GM19395 (cell line): ENCODE results near the gene ANXA9.

Source experiments
- ATAC-seq: cut with Tn5 transposase; IDR thresholded peaks from one replicate; pipeline ENCODE4 v1.9.1; 2021; ENCODE audit warnings: mild to moderate bottlenecking, moderate library complexity; ENCODE audit not compliant: unreplicated experiment

The ANXA9 gene

DNA sequence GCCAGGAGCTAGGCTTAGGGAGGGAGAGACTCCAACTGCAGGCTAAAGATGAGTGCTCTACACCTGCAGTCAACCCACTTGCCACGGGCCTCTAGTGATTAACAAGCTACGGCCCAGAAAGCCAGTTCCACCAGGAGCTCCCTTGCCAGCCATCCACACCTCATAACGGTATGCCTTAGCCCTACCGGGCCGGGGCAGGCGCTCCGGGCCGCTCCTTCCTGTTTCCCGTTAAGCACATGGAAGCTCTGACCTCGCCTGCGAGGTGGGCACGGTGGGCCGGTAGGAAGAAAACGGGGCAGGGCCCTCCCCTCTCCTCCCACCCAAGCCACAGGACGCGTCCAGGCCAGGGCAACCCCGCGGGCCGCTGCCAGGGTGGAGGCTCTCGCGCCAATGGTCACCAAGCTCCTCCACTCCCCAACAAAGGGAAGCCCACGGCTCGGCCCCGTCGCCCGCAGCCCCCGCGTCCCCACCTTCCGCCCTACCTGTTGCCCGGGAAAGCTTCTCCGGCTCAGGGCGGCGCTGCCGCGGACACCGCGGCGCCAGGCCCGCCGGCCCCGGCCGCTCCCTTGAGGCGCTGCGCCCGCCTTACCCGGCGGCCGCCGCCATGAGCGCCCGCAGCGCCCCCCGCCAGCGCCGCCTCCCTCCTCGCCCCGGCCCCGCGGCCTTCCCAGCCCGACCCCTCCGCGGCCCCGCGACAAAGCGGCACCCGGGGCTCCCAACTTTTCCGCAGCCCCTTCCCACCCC lies 8.1 kb upstream of the ANXA9 start:
- peak; percentile 39 for ATAC-seq

DNA sequence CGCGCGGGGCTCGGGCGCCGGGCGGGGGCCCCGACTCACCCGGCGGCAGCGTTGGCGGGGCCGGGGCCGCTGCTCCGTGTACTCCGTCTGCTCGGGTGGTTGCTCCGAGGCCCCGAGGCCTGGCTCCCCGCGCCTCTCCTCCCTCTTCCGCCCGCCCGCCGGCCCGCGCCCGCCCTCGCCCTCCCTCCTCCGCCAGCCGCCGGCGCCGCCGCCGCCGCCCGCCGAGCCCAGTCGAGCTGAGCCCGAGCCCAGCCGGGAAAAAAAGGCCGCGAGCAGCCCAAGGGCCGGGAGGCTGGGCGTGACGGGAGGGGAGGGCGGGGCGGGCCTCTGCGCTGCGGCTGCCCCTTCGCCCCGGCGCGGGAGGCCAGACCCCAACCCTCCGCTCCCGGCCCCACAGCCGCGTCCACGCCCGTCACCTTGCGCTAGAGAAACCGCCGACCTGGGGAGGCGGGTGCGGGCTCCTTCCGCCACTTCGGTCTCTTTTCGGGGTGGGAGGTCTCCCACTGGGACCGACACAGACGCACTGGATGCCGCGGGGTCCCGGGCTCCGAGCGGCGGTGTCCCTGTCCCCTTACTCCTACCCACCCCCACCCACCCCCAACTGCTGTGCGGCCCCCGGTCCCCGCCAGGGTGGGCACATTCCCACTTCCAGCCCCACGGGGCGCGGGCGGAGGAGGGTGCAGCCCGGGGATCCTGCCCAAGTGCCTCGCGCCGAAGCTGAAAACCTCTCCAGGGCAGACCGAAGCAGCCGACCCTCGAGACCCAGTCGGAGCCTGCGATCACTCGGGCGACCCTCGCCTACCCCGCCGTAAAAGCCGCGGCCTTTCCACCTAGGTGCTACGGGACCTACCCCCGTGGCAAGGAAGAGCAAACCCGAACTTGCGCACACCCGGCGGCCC lies 7.3 kb upstream of the ANXA9 start, which contains the start of gene CERS2:
Gene CERS2 (minus strand): TSS at position 256 of the 899 bp plus-strand sequence. CDS start 5,745 bp downstream, outside the sequence.
- ATAC-seq: peak; percentile 54

DNA sequence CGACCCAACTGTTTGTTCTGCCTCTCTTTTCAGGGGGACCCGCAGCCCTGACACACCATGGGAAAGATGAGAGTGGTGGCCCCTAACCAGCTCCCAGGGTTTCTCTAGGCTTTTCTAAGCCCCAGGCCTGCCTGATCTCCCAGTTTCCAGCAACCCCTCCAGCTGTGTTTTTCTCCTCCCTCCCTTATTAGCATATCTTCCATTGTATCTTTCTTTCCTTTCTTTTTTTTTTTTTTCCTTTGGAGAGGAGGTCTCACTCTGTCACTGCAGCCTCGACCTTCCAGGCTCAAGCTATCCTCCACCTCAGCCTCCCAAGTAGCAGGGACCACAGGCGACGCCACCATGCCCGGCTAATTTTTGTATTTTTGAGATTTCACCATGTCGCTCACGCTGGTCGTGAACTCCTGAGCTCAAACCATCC lies 5.7 kb upstream of the ANXA9 start:
- ATAC-seq: no peak

GRCh38 chr1:150976879-150977694 lies 5.0 kb upstream of the ANXA9 start:
- ATAC-seq: no peak

DNA sequence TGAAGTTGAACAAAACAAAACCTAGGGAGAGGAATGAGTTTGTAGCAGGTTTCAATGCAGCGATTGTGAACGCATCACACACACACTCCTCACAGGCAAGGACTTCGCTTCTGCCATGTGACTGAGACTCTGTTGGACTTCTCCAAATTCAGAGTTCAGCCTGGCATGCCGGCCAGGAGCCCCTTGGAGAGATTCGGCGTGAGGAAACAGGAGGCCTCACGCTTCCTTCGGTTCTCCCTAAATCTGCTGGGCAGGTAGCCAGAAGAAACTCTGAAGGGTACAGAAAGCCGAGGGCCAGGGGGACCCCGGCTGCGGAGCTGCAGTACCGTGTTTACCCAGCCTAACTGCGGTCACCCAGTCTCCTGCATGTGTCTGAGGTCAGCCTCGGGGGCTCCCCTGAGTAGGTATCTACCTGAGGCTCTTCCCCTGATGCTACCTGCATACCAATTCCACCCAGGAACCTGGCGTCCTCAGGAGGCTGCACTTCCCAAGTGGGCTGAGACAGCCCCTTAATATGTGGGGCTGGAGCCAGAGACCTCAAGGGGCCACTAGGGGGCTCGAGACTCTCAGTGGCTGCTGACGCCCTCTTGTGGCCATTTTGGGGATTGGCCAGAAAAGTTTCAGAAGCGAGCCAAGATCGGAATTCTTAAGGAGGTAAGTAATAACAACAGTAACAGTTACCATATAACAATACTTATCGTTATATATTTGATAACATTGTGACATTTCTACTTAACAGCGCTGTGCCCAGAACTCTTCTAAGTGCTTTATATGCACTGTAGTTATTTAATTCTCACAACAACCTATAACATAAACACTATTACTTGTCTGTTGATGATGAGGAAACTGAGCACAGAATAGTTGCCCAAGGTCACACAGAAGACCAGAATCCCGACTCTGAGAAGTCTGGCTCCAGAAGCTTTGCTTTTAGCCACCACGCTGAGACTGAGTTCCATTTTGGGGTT lies 2.7 kb upstream of the ANXA9 start:
- ATAC-seq: peak; percentile 59

DNA sequence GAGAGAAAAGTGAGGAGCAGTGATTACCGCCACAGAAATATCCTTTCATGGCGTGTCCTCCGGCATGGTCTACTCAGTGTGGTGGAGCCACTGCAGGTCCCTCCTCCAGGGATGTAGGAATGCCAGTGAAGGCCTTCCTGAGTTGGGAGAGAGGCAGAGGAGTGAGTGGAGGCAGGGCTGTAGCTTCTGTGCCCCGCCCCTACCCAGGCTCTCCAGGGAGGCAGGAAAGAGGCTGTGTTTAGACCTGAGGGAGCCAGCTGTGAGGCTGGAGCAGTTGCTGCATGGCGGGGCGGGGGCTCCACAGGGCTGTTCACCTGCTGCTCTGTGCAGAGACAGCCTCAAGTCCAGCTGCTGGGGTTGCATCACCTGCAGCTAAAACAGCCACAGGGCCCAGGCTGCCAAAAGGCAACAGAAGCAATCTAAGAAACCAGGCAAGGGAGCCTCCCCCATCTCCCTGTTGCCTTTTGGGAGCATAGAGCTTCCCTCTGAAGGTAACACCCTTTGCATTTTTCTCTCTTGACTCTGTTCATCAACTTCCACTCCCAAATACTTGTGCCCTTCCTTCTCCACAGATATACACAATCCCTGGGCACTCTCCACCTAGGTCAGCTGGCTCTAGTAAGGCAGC lies 801 bp upstream of the ANXA9 start:
- no peak for ATAC-seq

DNA sequence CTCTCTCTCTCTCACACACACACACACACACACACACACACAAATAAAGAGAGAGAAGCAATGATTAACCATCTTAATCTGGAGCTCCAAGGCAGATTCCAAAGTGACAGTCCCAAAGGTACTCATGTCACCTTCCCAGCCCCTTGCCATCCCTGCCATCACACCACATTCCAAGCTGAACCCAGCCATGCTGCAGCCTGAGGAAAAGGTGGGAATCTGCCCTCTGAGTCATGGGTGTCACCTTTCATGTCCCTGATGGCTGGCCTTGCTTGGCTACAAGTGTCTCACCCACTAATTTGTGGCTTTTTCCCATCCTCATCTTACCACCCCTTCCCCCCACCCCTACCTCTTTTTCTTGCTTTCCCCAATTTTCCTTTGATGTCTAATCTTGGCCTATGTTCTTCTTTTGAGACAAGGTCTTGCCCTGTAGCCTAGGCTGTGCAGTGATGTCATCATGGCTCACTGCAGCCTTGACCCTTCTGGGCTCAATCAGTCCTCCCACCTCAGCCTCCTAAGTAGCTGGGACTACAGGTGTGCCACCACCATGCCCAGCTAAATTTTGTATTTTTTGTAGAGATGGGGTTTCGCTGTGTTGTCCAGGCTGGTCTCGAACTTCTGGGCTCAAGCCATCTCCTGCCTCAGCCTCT lies 3.2 kb downstream of the ANXA9 start:
- no peak for ATAC-seq

- no peak for ATAC-seq
Measured at GRCh38 chr1:150987924-150988323, 5.8 kb downstream of the ANXA9 start.

DNA sequence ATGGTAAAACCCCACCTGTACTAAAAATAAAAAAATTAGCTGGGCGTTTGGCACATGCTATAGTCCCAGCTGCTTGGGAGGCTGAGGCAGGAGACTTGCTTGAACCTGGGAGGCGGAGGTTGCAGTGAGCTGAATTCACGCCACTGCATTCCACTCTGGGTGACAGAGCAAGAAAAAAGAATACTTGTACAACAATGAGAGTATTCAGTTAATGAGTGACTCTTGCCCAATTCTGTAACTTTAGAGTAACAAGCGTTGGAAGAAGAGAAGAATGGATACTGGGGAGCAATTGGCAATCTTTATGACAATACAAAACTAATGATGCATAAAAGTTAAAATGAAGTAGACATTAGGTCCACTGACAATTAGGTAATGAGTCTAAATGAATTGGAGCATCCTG lies 10.5 kb downstream of the ANXA9 start:
- ATAC-seq: no peak

DNA sequence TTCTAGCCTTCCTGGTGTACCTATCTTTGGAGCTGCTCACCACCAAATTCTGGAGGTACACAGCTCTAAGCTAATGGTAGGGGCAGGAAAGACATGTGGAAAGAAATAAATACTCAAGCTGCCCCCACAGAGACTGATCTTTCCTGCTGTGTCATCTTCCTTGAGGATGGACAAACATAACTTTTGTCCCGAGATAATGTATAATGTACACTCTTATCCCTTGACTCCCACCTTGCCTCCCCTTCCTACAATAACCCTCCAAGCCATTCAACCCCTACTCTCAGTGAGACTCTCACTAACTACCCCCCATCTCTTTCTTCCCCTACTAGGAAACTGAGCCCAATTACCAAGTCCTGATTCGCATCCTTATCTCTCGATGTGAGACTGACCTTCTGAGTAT lies 12.2 kb downstream of the ANXA9 start:
- ATAC-seq: no peak

DNA sequence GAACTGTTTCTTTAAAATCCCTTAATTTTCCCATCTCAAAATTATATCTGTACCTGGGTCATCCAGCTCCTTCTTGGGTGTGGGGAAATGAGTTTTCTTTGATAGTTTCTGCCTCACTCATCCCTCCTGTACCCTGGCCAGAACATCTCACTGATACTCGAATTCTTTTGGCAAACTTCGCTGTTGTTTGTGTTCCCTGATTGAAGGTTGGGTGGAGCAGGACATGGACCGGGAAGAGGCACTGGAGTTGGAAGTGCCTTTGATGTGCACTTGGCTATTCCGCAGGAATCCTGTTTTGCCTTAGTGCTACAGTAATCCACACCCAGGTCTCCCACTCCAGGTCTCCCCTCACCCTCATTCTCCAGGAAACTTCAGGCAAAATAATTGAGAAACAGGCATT lies 13.4 kb downstream of the ANXA9 start:
- ATAC-seq: no peak

GRCh38 chr1:150995896-150996295 lies 13.8 kb downstream of the ANXA9 start:
- no peak for ATAC-seq

DNA sequence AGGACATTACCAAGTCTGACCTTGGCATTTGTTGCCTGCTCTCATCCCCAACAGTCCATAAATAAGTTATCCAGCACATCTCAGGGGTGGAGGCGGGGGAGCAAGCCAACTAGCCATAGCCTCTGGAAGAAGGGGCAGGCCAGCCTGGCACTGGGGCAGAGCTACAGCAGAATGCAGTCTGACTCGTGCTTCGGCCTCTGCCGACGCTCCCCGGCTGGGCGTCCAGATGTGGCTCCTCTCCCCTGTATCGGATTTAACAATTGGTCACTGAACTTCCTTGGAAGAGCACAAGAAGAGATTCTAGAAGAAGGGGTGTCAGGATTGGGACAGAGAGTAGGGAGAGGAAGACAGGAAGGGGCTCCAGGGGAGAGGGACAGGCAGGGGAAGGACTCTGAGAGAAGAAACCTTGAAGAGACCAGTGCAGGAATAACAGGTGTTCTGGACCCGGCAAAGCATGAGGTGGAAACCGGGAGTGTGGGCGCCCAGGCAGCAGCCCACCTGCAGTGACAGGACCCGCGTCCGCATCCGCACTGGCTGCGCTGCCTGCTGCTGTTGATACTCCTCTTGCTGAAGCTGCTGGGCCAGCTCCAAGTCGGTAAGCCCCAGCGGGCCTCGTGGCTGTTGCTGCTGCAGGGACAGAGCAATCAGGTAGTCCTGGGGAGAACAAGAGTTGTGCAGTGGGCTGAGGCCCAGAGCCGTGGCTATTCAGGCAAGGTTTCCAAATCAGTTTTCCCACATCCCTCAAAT lies 15.2 kb downstream of the ANXA9 start:
- ATAC-seq: no peak

- no peak for ATAC-seq
Measured at GRCh38 chr1:150997949-150998348, 15.9 kb downstream of the ANXA9 start.

DNA sequence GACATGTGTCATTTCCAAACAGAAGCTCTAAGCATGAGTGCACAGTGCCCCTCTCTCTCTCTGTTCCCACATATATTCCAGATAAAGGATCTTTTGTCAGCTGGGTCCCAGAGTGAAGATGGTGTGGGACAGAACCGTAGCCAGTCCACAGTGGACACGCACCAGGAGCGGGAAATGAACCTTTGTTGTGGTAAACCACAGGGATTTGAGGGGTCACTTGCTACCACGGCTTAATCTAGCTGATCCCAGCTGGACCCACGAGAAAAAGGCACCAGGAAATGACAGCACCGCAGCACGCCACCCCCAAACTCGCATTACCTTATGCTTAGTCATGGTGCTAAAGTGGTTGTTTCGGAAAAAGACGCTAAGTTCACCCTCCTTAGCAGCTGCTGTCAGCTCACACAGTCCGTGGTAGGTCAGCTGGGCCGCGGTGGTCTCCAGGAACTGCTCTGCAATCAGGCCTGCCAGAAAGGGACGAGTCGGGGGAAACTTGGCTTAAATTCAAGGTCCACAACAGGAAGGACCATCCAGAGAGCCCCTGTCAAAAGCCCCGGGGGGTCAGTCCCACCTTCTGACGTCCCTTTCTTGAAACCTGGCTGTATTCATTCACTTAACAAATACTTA lies 17.1 kb downstream of the ANXA9 start:
- no peak for ATAC-seq

GRCh38 chr1:150999926-151000325 lies 17.8 kb downstream of the ANXA9 start:
- ATAC-seq: no peak

DNA sequence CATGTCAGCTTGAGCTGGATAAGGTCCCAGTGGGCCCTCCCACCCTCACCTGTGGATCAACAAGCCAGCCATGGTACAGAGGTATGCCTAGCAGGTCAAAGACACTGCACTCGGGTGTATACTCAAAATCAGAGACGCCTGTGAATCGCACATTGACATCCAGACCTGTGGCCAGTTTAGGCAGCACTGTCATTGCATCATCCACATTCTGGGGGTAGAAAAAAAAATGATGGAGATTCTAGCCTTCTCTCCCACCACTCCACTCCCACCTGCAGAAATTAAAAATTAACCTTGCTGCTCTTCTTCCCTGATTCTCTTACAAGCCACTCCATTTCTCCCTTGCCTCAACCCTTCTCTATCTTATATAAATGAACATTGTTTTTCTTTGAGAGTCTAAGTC lies 18.3 kb downstream of the ANXA9 start:
- no peak for ATAC-seq

DNA sequence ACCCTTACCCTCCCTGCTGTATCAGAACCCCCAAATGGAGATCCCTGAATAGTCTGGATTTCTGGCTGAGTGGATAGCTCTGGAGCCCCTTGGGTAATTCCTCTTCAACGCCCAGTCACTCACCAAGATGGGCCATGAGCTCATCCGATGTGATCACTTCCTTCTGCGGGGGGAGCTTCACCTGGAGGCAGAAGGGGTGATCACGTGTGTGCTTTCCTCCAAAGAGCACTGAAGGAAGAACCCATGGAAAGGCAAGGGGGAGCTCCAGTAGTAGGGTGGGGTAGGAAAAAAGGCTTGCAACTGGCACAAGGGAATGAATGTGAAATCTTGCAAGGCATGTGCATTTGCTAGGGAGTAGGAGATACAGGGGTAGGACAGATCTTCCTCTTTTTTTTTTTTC lies 19.5 kb downstream of the ANXA9 start:
- no peak for ATAC-seq
